ENCODE results near the gene LRTM2.

Gene LRTM2

DNA sequence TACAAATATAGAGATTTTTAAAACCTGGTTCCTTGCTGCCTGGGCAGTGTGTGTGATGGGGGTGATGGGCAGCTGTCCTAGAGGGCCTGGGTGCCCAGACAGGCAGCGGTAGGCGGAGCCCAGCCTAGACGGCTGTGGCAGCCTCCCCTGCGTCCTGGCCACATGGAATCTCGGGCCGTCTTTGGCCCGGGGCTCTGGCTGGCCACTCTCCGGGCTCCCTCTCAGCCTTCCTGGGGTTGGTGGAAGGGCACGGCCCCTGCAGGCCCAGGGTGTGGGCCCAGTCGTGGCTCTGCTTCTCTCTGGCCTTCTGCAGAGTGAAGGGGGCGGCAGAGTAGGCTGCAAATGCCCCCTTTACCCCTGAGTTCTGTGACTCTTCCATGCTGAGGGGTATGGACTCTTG lies 2.3 kb downstream of the LRTM2 start:
- TF ChIP-seq CREB5 (CRISPR knock-in tag; IDR thresholded peaks at IDR 0.05; ENCODE audit: low read depth) (no peak), ZNF8 (CRISPR knock-in tag; IDR thresholded peaks at IDR 0.05) (no peak), RARB (CRISPR knock-in tag; IDR thresholded peaks at IDR 0.05) (no peak), PPARA (CRISPR knock-in tag; IDR thresholded peaks at IDR 0.05; ENCODE audit: borderline replicate concordance) (no peak), ZNF565 (CRISPR knock-in tag; conservative IDR thresholded peaks at IDR 0.05; ENCODE audit: low read depth) (no peak), ZFP3 (CRISPR knock-in tag; IDR thresholded peaks at IDR 0.05) (no peak), OSR1 (CRISPR knock-in tag; IDR thresholded peaks at IDR 0.05) (no peak), ZFP30 (CRISPR knock-in tag; IDR thresholded peaks at IDR 0.05) (no peak), SNAI2 (CRISPR knock-in tag; IDR thresholded peaks at IDR 0.05) (no peak), ZNF70 (CRISPR knock-in tag; IDR thresholded peaks at IDR 0.05) (no peak), POU6F1 (CRISPR knock-in tag; IDR thresholded peaks at IDR 0.05; ENCODE audit: borderline replicate concordance, low read depth) (no peak), ISL1 (CRISPR knock-in tag; IDR thresholded peaks at IDR 0.05) (no peak), BACH2 (CRISPR knock-in tag; IDR thresholded peaks at IDR 0.05; ENCODE audit: borderline replicate concordance) (no peak), ARNTL (CRISPR knock-in tag; IDR thresholded peaks at IDR 0.05; ENCODE audit: borderline replicate concordance, low read depth) (no peak), TCF4 (CRISPR knock-in tag; IDR thresholded peaks at IDR 0.05; ENCODE audit: borderline replicate concordance) (no peak)
- TF ChIP-seq, protein P1, sequence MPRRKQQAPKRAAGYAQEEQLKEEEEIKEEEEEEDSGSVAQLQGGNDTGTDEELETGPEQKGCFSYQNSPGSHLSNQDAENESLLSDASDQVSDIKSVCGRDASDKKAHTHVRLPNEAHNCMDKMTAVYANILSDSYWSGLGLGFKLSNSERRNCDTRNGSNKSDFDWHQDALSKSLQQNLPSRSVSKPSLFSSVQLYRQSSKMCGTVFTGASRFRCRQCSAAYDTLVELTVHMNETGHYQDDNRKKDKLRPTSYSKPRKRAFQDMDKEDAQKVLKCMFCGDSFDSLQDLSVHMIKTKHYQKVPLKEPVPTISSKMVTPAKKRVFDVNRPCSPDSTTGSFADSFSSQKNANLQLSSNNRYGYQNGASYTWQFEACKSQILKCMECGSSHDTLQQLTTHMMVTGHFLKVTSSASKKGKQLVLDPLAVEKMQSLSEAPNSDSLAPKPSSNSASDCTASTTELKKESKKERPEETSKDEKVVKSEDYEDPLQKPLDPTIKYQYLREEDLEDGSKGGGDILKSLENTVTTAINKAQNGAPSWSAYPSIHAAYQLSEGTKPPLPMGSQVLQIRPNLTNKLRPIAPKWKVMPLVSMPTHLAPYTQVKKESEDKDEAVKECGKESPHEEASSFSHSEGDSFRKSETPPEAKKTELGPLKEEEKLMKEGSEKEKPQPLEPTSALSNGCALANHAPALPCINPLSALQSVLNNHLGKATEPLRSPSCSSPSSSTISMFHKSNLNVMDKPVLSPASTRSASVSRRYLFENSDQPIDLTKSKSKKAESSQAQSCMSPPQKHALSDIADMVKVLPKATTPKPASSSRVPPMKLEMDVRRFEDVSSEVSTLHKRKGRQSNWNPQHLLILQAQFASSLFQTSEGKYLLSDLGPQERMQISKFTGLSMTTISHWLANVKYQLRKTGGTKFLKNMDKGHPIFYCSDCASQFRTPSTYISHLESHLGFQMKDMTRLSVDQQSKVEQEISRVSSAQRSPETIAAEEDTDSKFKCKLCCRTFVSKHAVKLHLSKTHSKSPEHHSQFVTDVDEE (CRISPR knock-in tag; IDR thresholded peaks at IDR 0.05), result no peak
- TF ChIP-seq, protein P2, sequence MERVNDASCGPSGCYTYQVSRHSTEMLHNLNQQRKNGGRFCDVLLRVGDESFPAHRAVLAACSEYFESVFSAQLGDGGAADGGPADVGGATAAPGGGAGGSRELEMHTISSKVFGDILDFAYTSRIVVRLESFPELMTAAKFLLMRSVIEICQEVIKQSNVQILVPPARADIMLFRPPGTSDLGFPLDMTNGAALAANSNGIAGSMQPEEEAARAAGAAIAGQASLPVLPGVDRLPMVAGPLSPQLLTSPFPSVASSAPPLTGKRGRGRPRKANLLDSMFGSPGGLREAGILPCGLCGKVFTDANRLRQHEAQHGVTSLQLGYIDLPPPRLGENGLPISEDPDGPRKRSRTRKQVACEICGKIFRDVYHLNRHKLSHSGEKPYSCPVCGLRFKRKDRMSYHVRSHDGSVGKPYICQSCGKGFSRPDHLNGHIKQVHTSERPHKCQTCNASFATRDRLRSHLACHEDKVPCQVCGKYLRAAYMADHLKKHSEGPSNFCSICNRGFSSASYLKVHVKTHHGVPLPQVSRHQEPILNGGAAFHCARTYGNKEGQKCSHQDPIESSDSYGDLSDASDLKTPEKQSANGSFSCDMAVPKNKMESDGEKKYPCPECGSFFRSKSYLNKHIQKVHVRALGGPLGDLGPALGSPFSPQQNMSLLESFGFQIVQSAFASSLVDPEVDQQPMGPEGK (CRISPR knock-in tag; IDR thresholded peaks at IDR 0.05; ENCODE audit: borderline replicate concordance), result no peak
- no peak for ATAC-seq

DNA sequence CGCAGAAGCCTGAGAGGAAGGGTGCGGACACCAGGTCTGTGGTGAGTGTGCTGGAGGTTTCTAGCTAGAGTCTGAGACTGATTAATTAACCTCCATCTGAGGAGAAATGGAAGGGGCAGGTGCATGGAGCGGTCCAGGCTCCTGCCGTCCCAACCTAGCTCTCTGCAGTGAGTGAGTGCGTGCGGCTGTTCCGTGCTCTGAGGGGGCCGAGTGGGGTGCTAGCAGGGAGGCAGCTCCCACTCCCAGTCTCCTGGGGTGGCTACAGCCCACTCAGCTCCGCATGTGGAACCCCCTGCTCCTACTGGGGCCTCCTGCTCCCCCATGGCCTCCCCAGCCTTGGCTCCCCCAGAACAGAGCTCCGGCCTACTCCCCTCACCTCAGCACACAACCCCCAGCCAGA lies 2.9 kb downstream of the LRTM2 start:
- TF ChIP-seq ISL1 (CRISPR knock-in tag; IDR thresholded peaks at IDR 0.05), result no peak
- TF ChIP-seq, protein P2 (CRISPR knock-in tag; IDR thresholded peaks at IDR 0.05; ENCODE audit: borderline replicate concordance), result no peak
- TF ChIP-seq CSDC2 (CRISPR knock-in tag; IDR thresholded peaks at IDR 0.05), result no peak
- no peak for TF ChIP-seq ARNTL (CRISPR knock-in tag; IDR thresholded peaks at IDR 0.05; ENCODE audit: borderline replicate concordance, low read depth)
- no peak for TF ChIP-seq SNAI2 (CRISPR knock-in tag; IDR thresholded peaks at IDR 0.05)
- TF ChIP-seq CSRNP3 (CRISPR knock-in tag; IDR thresholded peaks at IDR 0.05), result no peak
- ATAC-seq, result no peak

Data from SK-N-SH treated with all-trans-retinoic acid at 6 μM for 48 hours (cell line).